Uterus (tissue), 4 donors: ENCODE measurements around the gene FXYD4. TPM values are rescaled to one million over a fixed set of nuclear protein-coding genes. Genes with fewer than 3 reads are reported as not detected.
A peak's percentile ranks its signal among the peaks of the same experiment; 100 is the strongest.

Experiments
- DNase-seq, 2 donors: peaks; one replicate each; pipeline ENCODE4 v3.0.0-alpha.2; 2019 to 2020
- H3K27ac ChIP-seq, 2 donors: fragments of 200-600 bp; sonication (generic); 1 replicate in 1 of 2; 2 replicates in 1 of 2; pipeline ENCODE4 v1.5.1; 2016 to 2018
- H3K27me3 ChIP-seq, 2 donors: fragments of 200-600 bp; sonication (generic); one replicate each; pipeline ENCODE4 v1.5.1; 2018 to 2019; ENCODE audit warnings: control low read depth in 1 of 2
- H3K36me3 ChIP-seq, 2 donors: fragments of 200-600 bp; sonication (generic); one replicate each; pipeline ENCODE4 v1.5.1; 2019; ENCODE audit warnings: control low read depth in 1 of 2
- H3K4me1 ChIP-seq, 2 donors: fragments of 200-600 bp; sonication (generic); one replicate each; pipeline ENCODE4 v1.5.1; 2018 to 2019; ENCODE audit warnings: control low read depth in 1 of 2
- H3K4me3 ChIP-seq, 2 donors: fragments of 200-600 bp; sonication (generic); 1 replicate in 1 of 2; 2 replicates in 1 of 2; pipeline ENCODE4 v1.5.1; 2018 to 2019; ENCODE audit warnings: mild to moderate bottlenecking in 1 of 2
- H3K9me3 ChIP-seq, 2 donors: fragments of 200-600 bp; sonication (generic); one replicate each; pipeline ENCODE4 v1.5.1; 2019; ENCODE audit warnings: control low read depth in 1 of 2
- CTCF ChIP-seq, 4 experiments: fragments of 200-600 bp in 2 of 4; fragments of 450-650 bp in 2 of 4; sonication (generic) in 2 of 4; IDR thresholded peaks; one replicate each; pipeline ENCODE4 v1.5.1; 2016 to 2019; ENCODE audit warnings: antibody characterized with exemption in 4 of 4, mild to moderate bottlenecking in 2 of 4, moderate library complexity in 1 of 4
- POLR2A ChIP-seq, 2 donors: fragments of 450-650 bp; IDR thresholded peaks; one replicate each; pipeline ENCODE4 v1.6.1; 2016; ENCODE audit warnings: antibody characterized with exemption in 2 of 2, mild to moderate bottlenecking in 1 of 2, moderate library complexity in 1 of 2
- intact Hi-C: fragments of 100-400 bp; cut with DNase I; formaldehyde crosslinking; loops from one replicate; pipeline ENCODE4 v1.15.1; 2023; ENCODE audit warnings: low total_unique reads
- total RNA-seq, 4 donors: library from RNA; depleted of rRNA in 3 of 4; stranded (reverse); fragments of >200 nt in 3 of 4; gene quantifications; one replicate each; pipeline versions ENCODE4 v1.1.0 to v1.2.4, GENCODE V29; 2014 to 2023
- donor health status: DM: yes; HTN: yes; CAD: no.

Gene FXYD4
- total RNA-seq, 4 donors from 2014 or later, result not detected

GRCh38 chr10:43403911-43404703 is 32.7 kb downstream of the FXYD4 start:
- intact Hi-C loops, result no loop called here
- Histone ChIP-seq H3K27me3 (no peaks in the 10 kb centered on the region), H3K36me3 (no peaks in the 10 kb centered on the region), H3K4me1 (peaks cover 6% of the 10 kb centered on the region in 2 donors), H3K27ac (no peak overlapping the region), H3K9me3 (no peaks in the 10 kb centered on the region), H3K4me3 (no peak overlapping the region)
- TF ChIP-seq CTCF (IDR thresholded peaks at IDR 0.05) (no peak), POLR2A (IDR thresholded peaks at IDR 0.05) (no peak)
- DNase-seq, result no peak

- H3K27ac ChIP-seq, result no peak overlapping the region
- H3K9me3 ChIP-seq, result no peaks in the 10 kb centered on the region
- intact Hi-C loops, result no loop called here
- TF ChIP-seq CTCF (IDR thresholded peaks at IDR 0.05) (no peak), POLR2A (IDR thresholded peaks at IDR 0.05) (no peak)
- no peak overlapping the region for H3K4me3 ChIP-seq
- no peak for DNase-seq
- H3K36me3 ChIP-seq, result no peaks in the 10 kb centered on the region
- H3K4me1 ChIP-seq, result peaks cover 6% of the 10 kb centered on the region in 2 donors
- H3K27me3 ChIP-seq, result no peaks in the 10 kb centered on the region
Measured at GRCh38 chr10:43404704-43405084, 33.3 kb downstream of the FXYD4 start.

GRCh38 chr10:43407148-43407575 is 35.7 kb downstream of the FXYD4 start:
- intact Hi-C loops, result no loop called here
- no peaks in the 10 kb centered on the region for H3K27me3 ChIP-seq
- TF ChIP-seq CTCF (IDR thresholded peaks at IDR 0.05), result no peak
- TF ChIP-seq POLR2A (IDR thresholded peaks at IDR 0.05), result no peak
- no peaks in the 10 kb centered on the region for H3K36me3 ChIP-seq
- H3K4me1 ChIP-seq, result peaks cover 6% of the 10 kb centered on the region in 2 donors
- peak overlapping the region; percentile 77 to 80 for H3K4me3 ChIP-seq
- peak in 1 of 2 donors; percentile 62 for DNase-seq
- peak overlapping the region; percentile 96 to 98 for H3K27ac ChIP-seq
- no peaks in the 10 kb centered on the region for H3K9me3 ChIP-seq

GRCh38 chr10:43407576-43408330 is 36.3 kb downstream of the FXYD4 start:
- peak overlapping the region; percentile 96 to 98 for H3K27ac ChIP-seq
- peak; percentile 91 to 94 for DNase-seq
- no peaks in the 10 kb centered on the region for H3K27me3 ChIP-seq
- no peaks in the 10 kb centered on the region for H3K36me3 ChIP-seq
- TF ChIP-seq POLR2A (IDR thresholded peaks at IDR 0.05) (peak; percentile 55 to 60), CTCF (IDR thresholded peaks at IDR 0.05) (peak; percentile 16 to 42 (median 20))
- peaks cover 6% of the 10 kb centered on the region in 2 donors for H3K4me1 ChIP-seq
- peak overlapping the region; percentile 77 to 80 for H3K4me3 ChIP-seq
- H3K9me3 ChIP-seq, result no peaks in the 10 kb centered on the region
- intact Hi-C loops, result no loop called here

- DNase-seq, result no peak
- intact Hi-C loops, result no loop called here
Measured at GRCh38 chr10:43408331-43408709, 36.9 kb downstream of the FXYD4 start.

More at GRCh38 chr10:43408331-43408709, 36.9 kb downstream of the FXYD4 start:
- no peaks in the 10 kb centered on the region for H3K27me3 ChIP-seq
- TF ChIP-seq POLR2A (IDR thresholded peaks at IDR 0.05) (no peak), CTCF (IDR thresholded peaks at IDR 0.05) (no peak)
- H3K36me3 ChIP-seq, result no peaks in the 10 kb centered on the region
- H3K27ac ChIP-seq, result peak overlapping the region; percentile 96 to 98
- H3K9me3 ChIP-seq, result no peaks in the 10 kb centered on the region
- peaks cover 6% of the 10 kb centered on the region in 2 donors for H3K4me1 ChIP-seq
- peak overlapping the region; percentile 77 to 80 for H3K4me3 ChIP-seq
